D721Med (cell line): ENCODE data around the gene BCAS3.

Experiments
- DNase-seq: peaks from one replicate; pipeline ENCODE4 v3.0.0; 2011; ENCODE audit warnings: low spot score; ENCODE audit not compliant: insufficient read length
- FAIRE-seq: peaks from 2 replicates; lab custom pipeline; 2011; peaks lifted over from hg19 to GRCh38; lab: Jason Lieb, UNC
- TF ChIP-seq, protein P1 (sequence below): IDR thresholded peaks from 2 replicates; pipeline ENCODE4 v1.5.1; 2012; ENCODE audit warnings: mild to moderate bottlenecking, control low read depth; ENCODE audit not compliant: insufficient read depth; ENCODE audit errors: missing control alignments

Gene BCAS3

DNA sequence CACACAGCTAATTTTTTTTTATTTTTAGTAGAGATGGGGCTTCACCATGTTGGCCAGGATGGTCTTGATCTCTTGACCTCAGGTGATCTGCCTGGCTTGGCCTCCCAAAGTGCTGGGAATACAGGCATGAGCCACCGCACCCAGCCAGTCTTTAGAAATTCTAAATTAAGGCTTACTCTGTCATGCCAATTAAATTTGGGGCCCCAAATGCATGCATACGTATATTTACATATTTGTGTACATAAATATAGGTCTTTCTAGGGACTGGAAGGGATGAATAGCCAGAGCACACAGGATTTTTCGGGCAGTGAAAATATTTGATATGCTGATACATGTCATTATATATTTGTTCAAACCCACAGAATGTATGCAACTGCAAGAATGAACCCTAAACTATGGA is 105.1 kb downstream of the BCAS3 start:
- TF ChIP-seq, protein P1, sequence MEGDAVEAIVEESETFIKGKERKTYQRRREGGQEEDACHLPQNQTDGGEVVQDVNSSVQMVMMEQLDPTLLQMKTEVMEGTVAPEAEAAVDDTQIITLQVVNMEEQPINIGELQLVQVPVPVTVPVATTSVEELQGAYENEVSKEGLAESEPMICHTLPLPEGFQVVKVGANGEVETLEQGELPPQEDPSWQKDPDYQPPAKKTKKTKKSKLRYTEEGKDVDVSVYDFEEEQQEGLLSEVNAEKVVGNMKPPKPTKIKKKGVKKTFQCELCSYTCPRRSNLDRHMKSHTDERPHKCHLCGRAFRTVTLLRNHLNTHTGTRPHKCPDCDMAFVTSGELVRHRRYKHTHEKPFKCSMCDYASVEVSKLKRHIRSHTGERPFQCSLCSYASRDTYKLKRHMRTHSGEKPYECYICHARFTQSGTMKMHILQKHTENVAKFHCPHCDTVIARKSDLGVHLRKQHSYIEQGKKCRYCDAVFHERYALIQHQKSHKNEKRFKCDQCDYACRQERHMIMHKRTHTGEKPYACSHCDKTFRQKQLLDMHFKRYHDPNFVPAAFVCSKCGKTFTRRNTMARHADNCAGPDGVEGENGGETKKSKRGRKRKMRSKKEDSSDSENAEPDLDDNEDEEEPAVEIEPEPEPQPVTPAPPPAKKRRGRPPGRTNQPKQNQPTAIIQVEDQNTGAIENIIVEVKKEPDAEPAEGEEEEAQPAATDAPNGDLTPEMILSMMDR = no peak
- DNase-seq (no peak), FAIRE-seq (no peak)

DNA sequence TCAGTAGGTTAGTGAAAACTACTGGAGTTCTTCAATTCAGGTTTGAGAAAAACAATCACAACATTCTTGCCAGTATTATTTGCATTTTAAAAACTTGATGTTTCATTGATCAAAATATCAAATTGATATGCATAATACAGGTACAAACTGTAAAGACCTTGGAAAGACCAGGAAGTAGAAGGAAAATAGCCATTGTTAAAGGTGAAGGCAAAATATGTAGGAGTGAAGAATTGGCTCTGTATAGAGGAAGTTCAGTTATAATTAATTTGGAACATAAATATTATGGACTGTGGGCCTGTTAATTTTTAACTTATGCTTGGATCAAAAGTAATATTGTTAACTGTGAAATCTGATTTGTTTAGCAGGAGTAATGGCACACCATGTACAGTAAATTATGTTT is 112.6 kb downstream of the BCAS3 start:
- TF ChIP-seq, protein P1 = no peak
- DNase-seq (no peak), FAIRE-seq (peak; percentile 58)

DNA sequence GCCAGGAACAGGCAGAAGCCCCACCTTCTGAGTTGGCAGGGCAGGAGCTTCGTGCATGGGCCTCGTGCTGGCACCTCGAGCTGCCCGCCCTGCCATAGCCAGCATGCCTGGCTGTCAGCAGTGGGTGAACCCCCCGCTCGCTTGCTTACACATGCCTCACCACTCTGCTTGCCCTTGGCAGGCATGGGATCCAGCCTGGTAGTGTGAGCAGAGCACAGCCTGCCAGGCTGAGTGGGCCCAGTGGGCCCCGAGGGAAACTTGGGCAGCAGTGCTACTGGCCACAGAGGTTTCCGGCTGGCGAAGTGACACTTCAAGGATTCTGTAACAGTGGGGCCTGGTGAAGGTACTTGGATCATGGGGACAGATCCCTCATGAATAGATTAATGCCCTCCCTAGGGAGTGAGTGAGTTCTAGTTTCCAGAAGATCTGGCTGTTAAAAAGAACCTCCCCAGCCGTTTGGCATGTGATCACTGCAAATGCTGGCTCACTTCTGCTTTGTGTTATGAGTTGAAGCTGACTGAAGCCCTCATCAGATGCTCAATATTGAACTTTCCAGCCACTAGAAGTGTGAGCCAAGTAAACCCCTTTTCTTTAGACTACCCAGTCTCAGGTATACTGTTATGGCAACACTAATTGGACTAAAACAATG is 114.7 kb downstream of the BCAS3 start:
- FAIRE-seq = no peak
- no peak for DNase-seq

DNA sequence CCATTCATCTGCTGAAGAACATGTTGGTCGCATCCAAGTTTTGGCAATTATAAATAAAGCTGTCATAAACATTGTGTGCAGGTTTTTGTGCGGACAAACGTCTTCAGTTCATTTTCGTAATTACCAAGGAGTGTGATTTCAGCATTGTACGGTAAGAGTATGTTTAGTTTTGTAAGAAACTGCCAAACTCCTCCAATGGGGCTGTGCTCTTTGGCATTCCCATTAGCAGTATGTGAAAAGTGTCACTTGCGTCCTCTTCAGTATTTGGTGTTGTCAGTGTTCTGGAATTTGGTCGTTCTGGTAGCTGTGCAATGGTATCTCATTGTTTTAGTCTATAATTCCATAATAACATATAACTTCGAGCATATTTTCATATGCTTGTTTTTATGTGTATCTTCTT is 120.9 kb downstream of the BCAS3 start:
- TF ChIP-seq, protein P1 = no peak
- FAIRE-seq (no peak), DNase-seq (no peak)

More for the DNA sequence above, 114.7 kb downstream of the BCAS3 start:
- TF ChIP-seq, protein P1 = no peak

DNA sequence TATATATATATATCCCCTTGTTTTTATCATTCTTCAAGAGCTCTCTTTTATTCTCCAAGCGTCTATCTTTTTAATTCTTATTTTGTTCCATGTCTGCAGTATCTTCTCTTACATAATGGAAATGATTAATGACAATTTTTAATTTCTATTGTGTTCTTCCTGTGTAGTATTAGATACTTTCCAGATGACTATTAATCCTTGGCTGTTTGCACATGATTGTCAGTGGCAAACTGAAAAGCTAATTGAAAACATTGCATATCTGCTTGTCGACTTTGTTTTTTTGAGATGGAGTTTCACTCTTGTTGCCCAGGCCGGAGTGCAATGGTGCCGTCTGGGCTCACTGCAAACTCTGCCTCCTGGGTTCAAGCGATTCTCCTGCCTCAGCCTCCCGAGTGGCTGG is 124.7 kb downstream of the BCAS3 start:
- FAIRE-seq (no peak), DNase-seq (no peak)
- TF ChIP-seq, protein P1 = no peak

DNA sequence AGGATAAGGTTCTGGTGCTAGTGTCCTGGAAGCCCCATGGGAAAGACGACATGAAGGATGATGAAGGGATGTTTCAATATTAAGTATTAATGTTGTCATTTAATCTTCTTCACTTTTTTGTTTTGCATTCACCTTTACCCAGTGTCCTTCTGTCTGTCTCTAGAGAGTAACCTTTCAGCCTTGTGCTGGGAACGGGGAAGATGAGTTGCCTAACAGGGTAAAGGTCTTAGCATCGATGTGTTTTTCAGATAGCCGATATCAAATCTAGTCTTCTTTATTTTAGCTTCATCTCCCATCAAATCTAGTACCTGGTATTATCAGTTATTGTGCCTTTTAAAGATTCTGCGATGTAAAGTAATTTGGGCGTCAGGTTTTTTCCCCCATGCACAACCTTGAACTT is 125.4 kb downstream of the BCAS3 start:
- FAIRE-seq = no peak
- DNase-seq = no peak
- TF ChIP-seq, protein P1 = no peak

DNA sequence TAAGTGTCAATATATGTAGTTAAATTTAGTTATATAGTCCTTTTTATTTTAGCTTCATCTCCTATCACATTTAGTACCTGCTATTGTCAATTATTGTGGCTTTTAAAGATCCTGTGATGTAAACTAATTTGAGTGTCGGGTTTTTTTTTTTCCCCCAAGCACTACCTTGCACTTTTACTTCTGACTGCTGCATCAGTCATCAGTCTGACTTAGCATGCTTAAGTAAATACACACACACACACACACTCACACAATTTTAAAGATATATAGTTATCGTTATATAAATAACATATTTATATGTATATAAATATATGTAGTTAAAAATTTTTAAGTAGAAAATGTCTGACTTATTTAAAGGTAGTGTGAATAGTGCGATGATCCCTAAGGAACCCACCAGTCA is 127.2 kb downstream of the BCAS3 start:
- FAIRE-seq = no peak
- TF ChIP-seq, protein P1 = no peak
- no peak for DNase-seq
